Skeletal muscle tissue (tissue), 4 donors: ENCODE measurements around the gene SH3D21. TPM values are rescaled to one million over a fixed set of nuclear protein-coding genes. Genes with fewer than 3 reads are reported as not detected.
A peak's percentile ranks its signal among the peaks of the same experiment; 100 is the strongest.

Experiments
- H3K27ac ChIP-seq: one replicate; pipeline ENCODE4 v1.7.0; 2013; ENCODE audit warnings: mild to moderate bottlenecking, low read depth, low read length, inconsistent platforms
- H3K27me3 ChIP-seq, 3 donors: one replicate each; pipeline ENCODE4 v1.7.0; 2013; ENCODE audit warnings: low read length in 3 of 3; ENCODE audit not compliant: control insufficient read depth in 3 of 3, insufficient read depth in 3 of 3
- H3K36me3 ChIP-seq, 3 donors: one replicate each; pipeline ENCODE4 v1.7.0; 2013; ENCODE audit warnings: low read length in 3 of 3; ENCODE audit not compliant: control insufficient read depth in 3 of 3, insufficient read depth in 3 of 3
- H3K4me1 ChIP-seq, 3 donors: one replicate each; pipeline ENCODE4 v1.7.0; 2013; ENCODE audit warnings: low read length in 3 of 3, mild to moderate bottlenecking in 3 of 3; ENCODE audit not compliant: control insufficient read depth in 3 of 3, insufficient read depth in 3 of 3
- H3K4me3 ChIP-seq, 3 donors: one replicate each; pipeline ENCODE4 v1.7.0; 2013; ENCODE audit warnings: low read length in 3 of 3
- H3K9ac ChIP-seq, 3 donors: one replicate each; pipeline ENCODE4 v1.7.0; 2013; ENCODE audit warnings: low read length in 3 of 3, mild to moderate bottlenecking in 3 of 3, moderate library complexity in 2 of 3, low read depth in 1 of 3
- H3K9me3 ChIP-seq, 3 donors: one replicate each; pipeline ENCODE4 v1.7.0; 2013; ENCODE audit warnings: low read length in 3 of 3; ENCODE audit not compliant: control insufficient read depth in 3 of 3
- total RNA-seq: library from RNA; depleted of rRNA; stranded (reverse); fragments of >200 nt; gene quantifications from one replicate; pipeline ENCODE4 v1.2.3, GENCODE V29; 2014
- donor health status: Osteomylitis.

Gene SH3D21
- total RNA-seq, 1 donor from 2014 or later, result 0.52 TPM

- Histone ChIP-seq H3K27ac (peak overlapping the region; percentile 62), H3K4me3 (no peak overlapping the region), H3K36me3 (no peaks in the 10 kb centered on the region), H3K27me3 (peaks cover 0 to 19% (median 6%) of the 10 kb centered on the region in 3 donors), H3K9me3 (no peaks in the 10 kb centered on the region), H3K9ac (peak overlapping the region in 1 of 3 donors; percentile 32), H3K4me1 (peaks cover 11 to 30% (median 26%) of the 10 kb centered on the region in 3 donors)
Measured at GRCh38 chr1:36324353-36324703, 18.2 kb downstream of the SH3D21 start.

GRCh38 chr1:36326499-36326898, 20.3 kb downstream of the SH3D21 start:
- H3K9ac ChIP-seq, result no peak overlapping the region
- no peak overlapping the region for H3K4me3 ChIP-seq
- H3K36me3 ChIP-seq, result no peaks in the 10 kb centered on the region
- H3K9me3 ChIP-seq, result no peaks in the 10 kb centered on the region
- H3K4me1 ChIP-seq, result peaks cover 9 to 24% (median 21%) of the 10 kb centered on the region in 3 donors
- H3K27me3 ChIP-seq, result peaks cover 0 to 12% (median 3%) of the 10 kb centered on the region in 3 donors
- H3K27ac ChIP-seq, result no peak overlapping the region

- Histone ChIP-seq H3K9me3 (no peaks in the 10 kb centered on the region), H3K9ac (no peak overlapping the region), H3K27ac (no peak overlapping the region), H3K4me1 (peaks cover 7 to 18% (median 18%) of the 10 kb centered on the region in 3 donors), H3K27me3 (peaks cover 0 to 6% (median 0%) of the 10 kb centered on the region in 3 donors), H3K4me3 (no peak overlapping the region), H3K36me3 (no peaks in the 10 kb centered on the region)
Measured at GRCh38 chr1:36327421-36328087, 21.4 kb downstream of the SH3D21 start.

GRCh38 chr1:36328088-36328480, 21.9 kb downstream of the SH3D21 start:
- Histone ChIP-seq H3K9me3 (no peaks in the 10 kb centered on the region), H3K4me1 (peaks cover 7 to 18% (median 14%) of the 10 kb centered on the region in 3 donors), H3K27me3 (peaks cover 0 to 3% (median 0%) of the 10 kb centered on the region in 3 donors), H3K36me3 (no peaks in the 10 kb centered on the region), H3K27ac (no peak overlapping the region), H3K4me3 (no peak overlapping the region), H3K9ac (no peak overlapping the region)

- H3K27me3 ChIP-seq, result peaks cover 0 to 2% (median 0%) of the 10 kb centered on the region in 3 donors
- H3K9me3 ChIP-seq, result no peaks in the 10 kb centered on the region
- H3K36me3 ChIP-seq, result no peaks in the 10 kb centered on the region
- H3K4me3 ChIP-seq, result no peak overlapping the region
- H3K9ac ChIP-seq, result no peak overlapping the region
- peaks cover 7 to 18% (median 13%) of the 10 kb centered on the region in 3 donors for H3K4me1 ChIP-seq
- no peak overlapping the region for H3K27ac ChIP-seq
Measured at GRCh38 chr1:36328713-36329112, 22.5 kb downstream of the SH3D21 start.

GRCh38 chr1:36329817-36330216, 23.6 kb downstream of the SH3D21 start:
- Histone ChIP-seq H3K9ac (no peak overlapping the region), H3K4me1 (peaks cover 0 to 11% (median 6%) of the 10 kb centered on the region in 3 donors), H3K27ac (no peak overlapping the region), H3K4me3 (no peak overlapping the region), H3K36me3 (no peaks in the 10 kb centered on the region), H3K27me3 (no peaks in the 10 kb centered on the region), H3K9me3 (no peaks in the 10 kb centered on the region)

- H3K4me1 ChIP-seq, result peaks cover 0 to 11% (median 6%) of the 10 kb centered on the region in 3 donors
- H3K9ac ChIP-seq, result no peak overlapping the region
- H3K4me3 ChIP-seq, result no peak overlapping the region
- no peaks in the 10 kb centered on the region for H3K27me3 ChIP-seq
- H3K9me3 ChIP-seq, result no peaks in the 10 kb centered on the region
- no peaks in the 10 kb centered on the region for H3K36me3 ChIP-seq
- no peak overlapping the region for H3K27ac ChIP-seq
Measured at GRCh38 chr1:36330940-36331339, 24.8 kb downstream of the SH3D21 start.

- H3K27ac ChIP-seq, result no peak overlapping the region
- no peak overlapping the region for H3K4me3 ChIP-seq
Measured at GRCh38 chr1:36337830-36338229, 31.7 kb downstream of the SH3D21 start.

GRCh38 chr1:36339215-36339614, 33.0 kb downstream of the SH3D21 start:
- no peak overlapping the region for H3K9ac ChIP-seq
- peaks cover 14 to 34% (median 19%) of the 10 kb centered on the region in 3 donors for H3K36me3 ChIP-seq
- no peak overlapping the region for H3K27ac ChIP-seq

More at GRCh38 chr1:36337830-36338229, 31.7 kb downstream of the SH3D21 start:
- Histone ChIP-seq H3K36me3 (peaks cover 7 to 22% (median 14%) of the 10 kb centered on the region in 3 donors), H3K9me3 (no peaks in the 10 kb centered on the region), H3K9ac (no peak overlapping the region), H3K27me3 (no peaks in the 10 kb centered on the region), H3K4me1 (peaks cover 10 to 18% (median 15%) of the 10 kb centered on the region in 3 donors)

GRCh38 chr1:36339615-36340014, 33.4 kb downstream of the SH3D21 start:
- Histone ChIP-seq H3K4me3 (no peak overlapping the region), H3K27me3 (no peaks in the 10 kb centered on the region), H3K9me3 (no peaks in the 10 kb centered on the region), H3K27ac (no peak overlapping the region), H3K9ac (no peak overlapping the region), H3K4me1 (peaks cover 24 to 35% (median 33%) of the 10 kb centered on the region in 3 donors), H3K36me3 (peaks cover 14 to 38% (median 20%) of the 10 kb centered on the region in 3 donors)

More at GRCh38 chr1:36339215-36339614, 33.0 kb downstream of the SH3D21 start:
- no peak overlapping the region for H3K4me3 ChIP-seq
- peaks cover 24 to 31% (median 29%) of the 10 kb centered on the region in 3 donors for H3K4me1 ChIP-seq
- H3K27me3 ChIP-seq, result no peaks in the 10 kb centered on the region
- no peaks in the 10 kb centered on the region for H3K9me3 ChIP-seq
